H54 (cell line): ENCODE measurements around the gene MSANTD1.

Experiments used
- DNase-seq: peaks from one replicate; pipeline ENCODE4 v3.0.0; 2011; ENCODE audit warnings: low spot score, mixed read lengths; ENCODE audit not compliant: insufficient read length
- FAIRE-seq: peaks from 3 replicates; lab custom pipeline; 2011; peaks lifted over from hg19 to GRCh38; lab: Jason Lieb, UNC
- POLR2A ChIP-seq: IDR thresholded peaks from 2 replicates; pipeline ENCODE4 v1.6.1; 2011; ENCODE audit warnings: low read depth, mild to moderate bottlenecking, low read length

The MSANTD1 gene

DNA sequence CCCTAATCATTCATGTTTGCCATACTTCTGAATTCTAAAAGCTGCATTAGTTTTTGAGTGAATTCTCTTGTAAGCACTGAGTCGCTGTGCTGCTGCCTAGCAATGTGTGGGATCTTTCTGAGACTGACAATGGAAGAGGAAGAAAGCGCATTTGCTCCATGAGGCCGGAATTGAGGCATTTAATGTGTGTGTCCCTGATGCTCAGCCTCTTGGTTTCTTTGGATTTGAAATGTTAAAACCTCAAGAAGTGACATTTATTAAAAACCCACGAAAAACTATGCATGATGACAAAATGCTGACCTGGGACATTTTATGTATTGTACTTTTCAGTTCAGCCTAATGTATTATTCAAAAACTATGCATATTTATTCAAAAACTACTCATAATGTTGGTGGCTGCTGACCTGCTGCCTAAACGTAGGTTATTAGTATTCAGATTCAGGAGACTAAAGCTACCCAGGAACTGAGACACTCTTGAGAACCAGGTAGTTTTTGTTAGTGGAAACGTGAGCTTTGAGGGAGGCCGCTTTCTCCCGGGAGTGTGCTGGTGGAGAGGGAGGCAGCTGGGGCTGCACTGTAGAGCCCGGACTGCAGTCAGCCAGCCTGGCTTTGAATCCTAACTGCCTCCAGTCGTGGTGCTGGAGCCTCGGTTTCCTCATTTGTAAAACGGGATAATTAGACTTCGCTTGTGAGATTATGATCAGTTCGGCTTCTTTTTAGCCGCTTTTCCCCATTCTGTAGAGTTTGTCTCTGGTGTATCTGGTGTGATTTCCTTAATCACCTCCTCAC, 55.2 kb downstream of the MSANTD1 start:
- no peak for DNase-seq
- no peak for TF ChIP-seq POLR2A
- FAIRE-seq = no peak

DNA sequence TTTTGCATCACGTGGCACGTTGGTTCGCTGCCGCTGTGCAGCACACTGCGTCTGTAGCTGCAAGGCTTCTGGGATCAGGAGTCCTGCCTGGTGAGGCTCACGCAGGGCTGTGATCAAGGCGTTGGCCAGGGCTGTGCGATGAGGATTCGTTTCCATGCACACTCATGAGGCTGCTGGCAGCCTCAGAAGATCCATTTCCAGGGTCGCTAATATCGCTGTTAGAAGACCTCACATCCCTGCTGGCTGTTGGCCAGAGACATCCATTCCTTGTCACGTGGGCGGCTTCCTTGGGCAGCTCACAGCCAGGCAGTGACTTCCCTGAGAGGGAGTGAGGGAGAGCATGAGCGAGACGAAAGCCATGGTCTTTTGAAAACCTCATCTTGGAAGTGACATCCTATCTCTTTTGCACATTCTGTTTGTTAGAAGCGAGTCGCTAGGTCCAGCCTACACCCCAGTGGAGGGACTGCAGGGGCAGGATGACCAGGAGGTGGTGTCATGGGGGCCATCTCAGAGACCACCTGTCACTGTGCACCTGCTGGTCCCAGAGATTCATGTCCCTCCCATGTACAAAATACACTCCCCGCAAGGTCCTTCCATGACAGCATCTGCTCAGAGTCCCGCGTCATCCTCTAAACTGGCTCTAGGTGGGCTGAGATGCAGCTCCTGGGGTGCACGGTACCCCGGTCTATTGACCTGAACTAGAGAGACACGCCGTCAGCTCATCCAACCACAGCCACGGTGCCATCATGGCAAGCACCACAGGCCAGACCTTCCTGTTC, 56.1 kb downstream of the MSANTD1 start:
- DNase-seq = no peak
- TF ChIP-seq POLR2A = no peak
- FAIRE-seq = no peak

DNA sequence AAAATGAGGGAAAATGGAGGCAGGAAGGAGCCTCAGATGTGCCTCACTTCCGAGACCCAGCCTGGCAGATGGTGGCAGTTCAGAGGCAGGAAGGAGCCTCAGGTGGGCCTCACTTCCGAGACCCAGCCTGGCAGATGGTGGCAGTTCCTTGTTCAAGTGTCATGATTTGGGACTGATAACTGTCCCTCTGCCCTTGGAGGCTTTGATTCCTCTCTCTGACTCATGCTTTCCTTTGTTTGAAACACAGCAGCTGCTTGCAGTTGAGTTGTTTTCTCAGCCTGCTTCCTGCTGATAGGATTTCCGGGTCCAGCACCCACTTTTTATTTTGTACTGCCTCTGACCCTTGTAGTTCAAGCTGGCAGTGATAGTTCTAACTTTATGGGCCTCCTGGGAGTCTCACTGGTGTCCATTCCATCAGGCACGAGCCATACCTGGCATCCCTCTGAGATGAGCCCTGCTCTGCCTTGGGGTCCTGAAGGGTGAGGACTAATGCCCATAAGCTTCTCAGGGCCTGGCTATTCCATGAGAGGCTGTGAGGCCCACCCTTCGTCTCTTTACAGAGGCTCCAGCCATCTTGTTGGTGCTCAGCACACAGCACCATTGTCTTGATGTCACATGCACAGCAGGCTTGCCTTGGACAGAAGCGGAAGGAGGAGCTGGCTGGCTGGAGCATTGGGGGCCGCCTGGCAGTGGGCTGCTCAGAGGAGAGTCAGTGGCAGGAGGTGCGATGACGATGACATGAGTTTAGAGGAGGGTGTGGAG, 56.8 kb downstream of the MSANTD1 start:
- no peak for FAIRE-seq
- no peak for TF ChIP-seq POLR2A
- DNase-seq = no peak
